PC-9 (cell line): ENCODE results near the gene ZFX. TPM values are rescaled to one million over a fixed set of nuclear protein-coding genes. Genes with fewer than 3 reads are reported as not detected.

Source experiments
- BruUV-seq: library from RNA; stranded (reverse); fragments of 400-500 nt; replicated peaks from 2 replicates; lab custom pipeline; 2021; lab: Mats Ljungman, UMichigan
- CTCF ChIA-PET: fragments of 300-600 bp; sonication (Branson Sonifier 250); formaldehyde crosslinking; loops from one replicate; lab custom pipeline; 2022; ENCODE audit warnings: antibody characterized with exemption; lab: Charles Lee
- POLR2A ChIA-PET: fragments of 300-600 bp; sonication (Branson Sonifier 250); formaldehyde crosslinking; loops from one replicate; lab custom pipeline; 2022; ENCODE audit warnings: antibody characterized with exemption; ENCODE audit not compliant: unreplicated experiment; lab: Charles Lee
- DNase-seq, 2 experiments: peaks; one replicate each; pipeline versions ENCODE4 v3.0.0 to v3.0.0-alpha.2; 2015 to 2022; ENCODE audit warnings: mixed read lengths in 1 of 2
- H2AFZ ChIP-seq: fragments of 200-600 bp; sonication (generic); 2 replicates; pipeline ENCODE4 v1.8.1; 2017; ENCODE audit warnings: antibody characterized with exemption
- H3F3A ChIP-seq: fragments of 200-600 bp; sonication (generic); 2 replicates; pipeline ENCODE4 v1.8.1; 2017; ENCODE audit warnings: antibody characterized with exemption, mild to moderate bottlenecking, low read depth; ENCODE audit not compliant: insufficient read depth
- H3K27ac ChIP-seq: fragments of 200-600 bp; sonication (generic); 2 replicates; pipeline ENCODE4 v1.6.1; 2016; ENCODE audit warnings: mixed run types
- H3K27me3 ChIP-seq: fragments of 200-600 bp; sonication (generic); 2 replicates; pipeline ENCODE4 v1.6.1; 2016; ENCODE audit warnings: low read depth, mixed run types; ENCODE audit not compliant: insufficient read depth
- H3K36me3 ChIP-seq: fragments of 200-600 bp; sonication (generic); 2 replicates; pipeline ENCODE4 v1.6.1; 2016; ENCODE audit warnings: low read depth, mixed run types
- H3K4me1 ChIP-seq: fragments of 200-600 bp; sonication (generic); replicated peaks from 2 replicates; pipeline ENCODE4 v1.6.1; 2016; ENCODE audit warnings: mixed run types; ENCODE audit not compliant: insufficient read depth
- H3K4me2 ChIP-seq: fragments of 200-600 bp; sonication (generic); 2 replicates; pipeline ENCODE4 v1.6.1; 2017; ENCODE audit warnings: mixed run types
- H3K4me3 ChIP-seq: fragments of 200-600 bp; sonication (generic); 2 replicates; pipeline ENCODE4 v1.6.1; 2016; ENCODE audit warnings: mixed run types
- H3K79me2 ChIP-seq: fragments of 200-600 bp; sonication (generic); 2 replicates; pipeline ENCODE4 v1.6.1; 2017; ENCODE audit warnings: low read depth, mixed run types
- H3K9me2 ChIP-seq: fragments of 200-600 bp; sonication (generic); 2 replicates; pipeline ENCODE4 v1.8.1; 2017; ENCODE audit warnings: mild to moderate bottlenecking; ENCODE audit not compliant: insufficient read depth
- H3K9me3 ChIP-seq: fragments of 200-600 bp; sonication (generic); 2 replicates; pipeline ENCODE4 v1.8.1; 2016; ENCODE audit warnings: low read depth; ENCODE audit not compliant: insufficient read depth
- H4K20me1 ChIP-seq: fragments of 200-600 bp; sonication (generic); 2 replicates; pipeline ENCODE4 v1.8.1; 2017; ENCODE audit not compliant: insufficient read depth
- CTCF ChIP-seq: fragments of 200-600 bp; sonication (generic); conservative IDR thresholded peaks from 2 replicates; pipeline ENCODE4 v1.6.1; 2017; ENCODE audit warnings: mixed run types, antibody characterized with exemption, mild to moderate bottlenecking, moderate library complexity
- EZH2 ChIP-seq: fragments of 200-600 bp; sonication (generic); IDR thresholded peaks from 2 replicates; pipeline ENCODE4 v1.8.0; 2017; ENCODE audit warnings: antibody characterized with exemption, low read depth
- intact Hi-C: fragments of 100-400 bp; cut with micrococcal nuclease; formaldehyde crosslinking; loops from one replicate; pipeline ENCODE4 v1.10.0; 2022; ENCODE audit not compliant: unreplicated experiment
- total RNA-seq: library from RNA; stranded (reverse); gene quantifications from 2 replicates; pipeline ENCODE4 v1.2.3, GENCODE V29; 2021

Gene ZFX
- total RNA-seq, 1 experiment from 2014 or later, result 39.6 TPM

DNA sequence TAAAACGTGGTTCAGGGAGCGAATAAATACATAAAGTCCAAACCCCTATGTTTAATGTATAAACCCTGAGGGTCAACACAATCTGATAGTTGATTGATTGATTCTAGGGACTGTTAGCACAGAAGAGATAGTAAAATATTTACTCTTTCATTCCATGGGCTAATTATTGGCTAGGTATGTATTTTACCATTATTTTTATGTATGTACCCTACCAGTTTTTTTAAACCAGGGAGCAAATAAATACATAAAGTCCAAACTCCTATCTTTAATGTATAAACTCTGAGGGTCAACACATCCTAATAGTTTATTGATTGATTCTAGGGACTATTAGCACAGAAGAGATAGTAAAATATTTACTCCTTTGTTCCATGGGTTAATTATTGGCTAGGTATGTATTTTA, 40.0 kb downstream of the ZFX start:
- H3K9me3 ChIP-seq, result no peaks in the 10 kb centered on the region
- intact Hi-C loops, result no loop called here
- peaks cover 46% of the 10 kb centered on the region for H4K20me1 ChIP-seq
- no peaks in the 10 kb centered on the region; the same call in 1 of the 2 replicates for H3F3A ChIP-seq
- DNase-seq, result no peak
- H3K9me2 ChIP-seq, result no peaks in the 10 kb centered on the region
- no peak overlapping the region for H3K4me2 ChIP-seq
- no peak overlapping the region for H2AFZ ChIP-seq
- no peaks in the 10 kb centered on the region for H3K4me1 ChIP-seq
- no peaks in the 10 kb centered on the region; the same call in 1 of the 2 replicates for H3K36me3 ChIP-seq
- no peaks in the 10 kb centered on the region for H3K27me3 ChIP-seq
- POLR2A ChIA-PET, result no interaction called here
- CTCF ChIA-PET, result no interaction called here
- TF ChIP-seq EZH2 (no peak), CTCF (no peak)
- no peak overlapping the region for H3K4me3 ChIP-seq
- peaks cover 79% of the 10 kb centered on the region for H3K79me2 ChIP-seq
- no TSS peak for BruUV-seq
- no peak overlapping the region for H3K27ac ChIP-seq

DNA sequence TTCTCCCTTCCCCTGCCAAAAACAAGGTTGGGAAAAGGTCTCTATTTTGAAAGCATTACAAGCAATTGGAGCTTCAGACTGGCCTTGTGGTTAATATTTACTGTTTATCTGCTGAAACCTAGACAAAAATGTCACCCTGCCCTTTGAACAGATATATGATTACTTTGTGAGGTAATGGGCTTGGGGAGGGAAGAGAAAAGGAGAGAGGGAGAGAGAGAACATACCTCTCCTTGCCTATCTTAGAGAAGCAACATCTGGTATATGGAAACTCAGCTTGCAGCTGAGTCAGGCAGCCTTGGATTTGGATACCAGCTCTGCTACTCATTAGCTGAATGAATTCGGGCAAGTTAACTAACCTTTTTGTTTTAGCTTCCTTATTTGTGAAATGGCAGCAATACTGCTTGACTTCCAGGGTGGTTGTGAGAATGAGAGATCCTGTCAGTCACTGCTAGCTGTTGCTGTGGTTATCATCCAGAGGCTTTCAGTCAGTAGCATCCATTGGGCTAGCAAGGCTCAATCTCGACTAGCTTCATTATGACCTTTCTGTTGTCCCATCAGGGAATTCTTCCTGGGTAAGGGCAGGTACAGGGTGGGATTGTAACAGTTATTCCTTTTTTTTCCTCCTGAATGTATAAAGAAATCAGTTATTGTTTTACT, 41.1 kb downstream of the ZFX start:
- no peak for TF ChIP-seq EZH2
- TF ChIP-seq CTCF, result no peak
- no peaks in the 10 kb centered on the region; the same call in 1 of the 2 replicates for H3K36me3 ChIP-seq
- no peaks in the 10 kb centered on the region for H3K27me3 ChIP-seq
- no peak overlapping the region for H3K27ac ChIP-seq
- peaks cover 43% of the 10 kb centered on the region for H4K20me1 ChIP-seq
- H3F3A ChIP-seq, result no peaks in the 10 kb centered on the region; the same call in 1 of the 2 replicates
- H3K4me2 ChIP-seq, result no peak overlapping the region
- H3K9me3 ChIP-seq, result no peaks in the 10 kb centered on the region
- no peak overlapping the region for H3K4me3 ChIP-seq
- BruUV-seq, result no TSS peak
- POLR2A ChIA-PET, result no interaction called here
- H3K79me2 ChIP-seq, result peaks cover 74% of the 10 kb centered on the region
- H3K4me1 ChIP-seq, result no peaks in the 10 kb centered on the region
- no peaks in the 10 kb centered on the region for H3K9me2 ChIP-seq
- CTCF ChIA-PET, result no interaction called here
- DNase-seq, result no peak
- intact Hi-C loops, result no loop called here
- H2AFZ ChIP-seq, result no peak overlapping the region

GRCh38 chrX:24196509-24196908, 47.0 kb downstream of the ZFX start:
- Histone ChIP-seq H3K27me3 (no peaks in the 10 kb centered on the region), H3K4me1 (no peaks in the 10 kb centered on the region), H3K9me3 (no peaks in the 10 kb centered on the region), H3K79me2 (peaks cover 68% of the 10 kb centered on the region), H4K20me1 (peaks cover 27% of the 10 kb centered on the region), H3K36me3 (no peaks in the 10 kb centered on the region; the same call in 1 of the 2 replicates), H2AFZ (no peak overlapping the region), H3K27ac (no peak overlapping the region), H3K4me2 (no peak overlapping the region), H3F3A (peaks cover 4% of the 10 kb centered on the region; the same call in 1 of the 2 replicates), H3K4me3 (no peak overlapping the region), H3K9me2 (no peaks in the 10 kb centered on the region)
- intact Hi-C loops, result no loop called here
- ChIA-PET CTCF (no interaction called here), POLR2A (no interaction called here)
- no peak for DNase-seq
- TF ChIP-seq CTCF (no peak), EZH2 (no peak)
- no TSS peak for BruUV-seq
